ENCODE results near the gene CDH18. TPM values are rescaled to one million over a fixed set of nuclear protein-coding genes. Genes with fewer than 3 reads are reported as not detected.

CDH18 gene
- total RNA-seq, 2 experiments from 2014 or later: not detected

DNA sequence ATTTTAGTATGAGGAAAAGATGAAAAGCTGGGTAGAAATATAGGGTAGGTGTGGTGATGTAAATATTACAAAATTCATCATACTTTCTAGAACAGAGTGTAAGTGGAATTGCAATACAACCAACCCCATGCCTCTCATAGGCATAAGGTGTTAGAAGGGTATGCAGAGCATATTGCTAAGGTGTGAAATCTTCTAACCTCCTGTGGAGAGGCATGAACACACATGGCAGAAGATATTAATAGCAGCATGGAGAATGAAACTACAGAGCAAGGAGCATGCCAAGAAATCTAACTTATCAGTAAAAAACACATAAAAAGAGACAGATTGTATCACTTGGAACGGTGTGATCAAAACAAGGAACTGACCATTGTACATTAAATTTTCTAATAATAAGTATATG is 441.5 kb downstream of the CDH18 start:
- H3K36me3 Mint-ChIP-seq: no peaks in the 10 kb centered on the region
- H3K9me3 Mint-ChIP-seq (ENCODE audit: low read depth): peaks cover 11% of the 10 kb centered on the region
- CTCF ChIA-PET: no interaction called here
- no peak for DNase-seq
- no peaks in the 10 kb centered on the region for H3K4me1 Mint-ChIP-seq
- H3K27me3 Mint-ChIP-seq: no peaks in the 10 kb centered on the region
- no peak overlapping the region for H3K27ac Mint-ChIP-seq
- ATAC-seq: no peak
- no peak overlapping the region for H3K4me3 Mint-ChIP-seq

DNA sequence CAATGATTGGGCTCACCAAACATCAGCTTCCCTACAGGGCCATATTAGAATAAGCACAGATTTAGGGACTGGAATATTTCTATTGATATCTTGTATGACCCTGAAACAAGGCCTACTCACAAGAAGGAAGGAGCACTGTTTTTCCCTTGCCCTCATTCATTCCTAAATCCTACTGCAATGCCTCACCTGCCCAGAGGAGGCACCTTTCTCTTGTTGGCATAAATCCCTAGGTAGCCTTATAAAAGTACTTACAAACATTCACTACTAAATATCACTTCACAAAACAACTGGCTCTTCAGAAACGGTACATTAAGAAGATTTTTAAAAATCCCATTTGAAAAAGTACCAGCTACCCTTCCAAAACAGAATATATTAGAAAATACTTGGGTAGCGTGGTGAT is 449.4 kb downstream of the CDH18 start:
- no peaks in the 10 kb centered on the region for H3K27me3 Mint-ChIP-seq
- CTCF ChIA-PET: interaction anchor here (0.9 kb wide), 1 partner anchor 10 kb away, joined by 3 read pairs; no protein-coding TSS in a partner anchor
- H3K27ac Mint-ChIP-seq: no peak overlapping the region
- H3K36me3 Mint-ChIP-seq: no peaks in the 10 kb centered on the region
- DNase-seq (no peak), ATAC-seq (no peak)
- H3K4me1 Mint-ChIP-seq: no peaks in the 10 kb centered on the region
- peaks cover 6% of the 10 kb centered on the region for H3K9me3 Mint-ChIP-seq (ENCODE audit: low read depth)
- no peak overlapping the region for H3K4me3 Mint-ChIP-seq

DNA sequence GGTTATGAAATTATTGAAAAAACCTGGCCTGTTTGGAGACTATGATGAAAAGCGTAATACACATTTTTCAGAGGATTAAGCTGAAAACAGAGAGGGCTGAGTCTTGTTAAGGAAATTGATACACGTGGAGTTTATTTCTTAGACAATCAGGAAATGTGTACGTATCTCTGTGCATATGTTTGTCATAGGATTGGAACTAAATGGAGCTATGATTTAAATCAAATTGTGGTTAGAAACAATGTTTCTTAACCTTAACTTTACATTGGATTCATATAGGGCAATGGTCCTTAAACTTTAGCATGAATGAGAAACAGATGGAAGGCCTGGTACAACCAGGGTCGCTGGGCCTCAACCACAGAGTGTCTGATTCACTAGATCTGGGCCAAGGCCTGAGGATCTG is 451.6 kb downstream of the CDH18 start:
- DNase-seq (no peak), ATAC-seq (no peak)
- Mint-ChIP-seq H3K27ac (no peak overlapping the region), H3K27me3 (no peaks in the 10 kb centered on the region), H3K36me3 (no peaks in the 10 kb centered on the region), H3K9me3 (ENCODE audit: low read depth) (peaks cover 10% of the 10 kb centered on the region), H3K4me3 (no peak overlapping the region), H3K4me1 (no peaks in the 10 kb centered on the region)
- CTCF ChIA-PET: no interaction called here

DNA sequence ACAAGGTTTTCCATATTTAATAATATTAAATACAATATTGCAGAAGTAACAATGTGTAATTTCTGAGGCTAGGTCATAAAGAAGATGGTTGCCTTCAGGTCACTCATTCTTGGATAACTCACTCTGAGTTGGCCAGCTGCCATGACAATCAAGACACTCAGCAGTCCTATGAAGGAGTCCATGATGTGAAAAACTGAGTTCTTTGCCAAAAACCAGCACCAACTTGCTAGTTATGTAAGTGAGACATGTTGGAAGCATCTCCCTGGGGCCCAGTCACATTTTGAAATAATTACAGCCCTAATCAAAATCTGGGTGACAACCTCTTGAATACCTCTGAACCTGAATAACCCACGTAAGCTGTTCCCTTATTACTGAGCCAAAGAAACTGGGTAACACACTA is 453.2 kb downstream of the CDH18 start:
- Mint-ChIP-seq H3K9me3 (ENCODE audit: low read depth) (peaks cover 5% of the 10 kb centered on the region), H3K27ac (no peak overlapping the region), H3K27me3 (no peaks in the 10 kb centered on the region), H3K4me3 (no peak overlapping the region), H3K4me1 (no peaks in the 10 kb centered on the region), H3K36me3 (no peaks in the 10 kb centered on the region)
- ATAC-seq: no peak
- CTCF ChIA-PET: no interaction called here
- no peak for DNase-seq

DNA sequence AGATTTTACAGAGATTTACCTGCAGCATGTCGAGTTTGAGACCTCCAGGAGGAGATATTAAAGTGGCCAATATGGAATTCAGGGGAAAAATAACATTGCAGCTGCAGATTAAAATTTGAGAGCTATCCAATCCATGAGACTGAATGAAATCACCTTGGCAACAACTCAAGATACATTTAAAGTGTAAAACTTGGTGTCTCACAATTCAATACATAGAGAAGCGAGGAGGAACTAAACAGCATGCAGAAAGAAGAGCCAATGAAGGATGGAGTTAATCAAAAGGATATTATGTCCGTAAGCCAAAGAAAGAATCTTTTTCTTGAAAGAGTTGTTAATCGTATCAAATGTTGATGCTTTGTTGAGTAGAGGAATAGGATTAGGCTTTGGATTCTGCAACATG is 455.1 kb downstream of the CDH18 start:
- CTCF ChIA-PET: no interaction called here
- ATAC-seq: no peak
- no peaks in the 10 kb centered on the region for H3K4me1 Mint-ChIP-seq
- H3K36me3 Mint-ChIP-seq: no peaks in the 10 kb centered on the region
- peaks cover 5% of the 10 kb centered on the region for H3K9me3 Mint-ChIP-seq (ENCODE audit: low read depth)
- H3K4me3 Mint-ChIP-seq: no peak overlapping the region
- no peak for DNase-seq
- H3K27ac Mint-ChIP-seq: no peak overlapping the region
- H3K27me3 Mint-ChIP-seq: no peaks in the 10 kb centered on the region

DNA sequence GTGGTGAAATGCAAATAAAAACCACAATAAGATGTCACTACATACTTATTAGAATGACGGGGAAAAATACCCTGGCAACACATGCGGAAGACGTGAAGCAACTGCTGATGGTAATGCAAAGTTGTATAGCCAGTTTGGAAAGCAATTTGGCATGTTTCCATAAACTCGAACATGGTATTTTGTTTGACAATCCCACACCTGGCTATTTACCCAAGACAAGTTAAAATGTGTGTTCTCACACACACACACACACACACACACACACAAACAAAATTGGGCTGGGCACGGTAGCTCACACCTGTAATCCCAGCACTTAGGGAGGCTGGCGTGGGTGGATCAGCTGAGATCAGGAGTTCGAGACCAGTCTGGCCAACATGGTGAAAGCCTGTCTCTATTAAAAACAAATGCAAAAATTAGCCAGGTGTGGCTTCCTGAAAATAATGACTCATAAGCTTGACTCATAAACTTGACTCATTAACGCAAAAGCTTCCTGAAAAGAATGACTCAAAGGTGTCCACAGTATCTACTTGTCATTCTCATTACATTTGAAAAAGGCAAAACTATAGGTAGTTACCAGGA is 456.5 kb downstream of the CDH18 start:
- Mint-ChIP-seq H3K4me1 (no peaks in the 10 kb centered on the region), H3K36me3 (no peaks in the 10 kb centered on the region), H3K27ac (no peak overlapping the region), H3K4me3 (no peak overlapping the region), H3K27me3 (no peaks in the 10 kb centered on the region), H3K9me3 (ENCODE audit: low read depth) (peaks cover 5% of the 10 kb centered on the region)
- ATAC-seq (no peak), DNase-seq (no peak)
- CTCF ChIA-PET: no interaction called here

DNA sequence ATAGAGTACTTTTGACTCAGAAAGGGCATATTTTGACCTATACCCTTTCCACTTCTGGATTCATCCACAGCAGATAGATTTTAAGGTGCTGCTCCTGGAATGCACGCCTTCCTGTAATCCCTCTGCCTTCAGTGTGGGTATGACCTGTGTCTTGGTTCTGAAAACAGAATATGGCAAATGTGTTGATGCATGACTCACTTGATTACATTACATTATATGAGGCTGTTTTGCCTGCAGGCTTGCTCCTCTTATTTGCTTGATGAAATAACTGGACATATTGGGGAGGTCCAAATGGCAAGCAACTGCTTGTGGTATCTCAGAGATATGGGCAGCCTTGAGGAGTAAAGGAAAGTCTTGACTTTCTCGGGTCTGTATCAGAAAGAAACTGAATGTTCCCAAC is 468.6 kb downstream of the CDH18 start:
- H3K27me3 Mint-ChIP-seq: no peaks in the 10 kb centered on the region
- H3K4me1 Mint-ChIP-seq: no peaks in the 10 kb centered on the region
- H3K9me3 Mint-ChIP-seq (ENCODE audit: low read depth): peaks cover 5% of the 10 kb centered on the region
- H3K27ac Mint-ChIP-seq: no peak overlapping the region
- DNase-seq (no peak), ATAC-seq (no peak)
- no peak overlapping the region for H3K4me3 Mint-ChIP-seq
- H3K36me3 Mint-ChIP-seq: no peaks in the 10 kb centered on the region
- CTCF ChIA-PET: no interaction called here

DNA sequence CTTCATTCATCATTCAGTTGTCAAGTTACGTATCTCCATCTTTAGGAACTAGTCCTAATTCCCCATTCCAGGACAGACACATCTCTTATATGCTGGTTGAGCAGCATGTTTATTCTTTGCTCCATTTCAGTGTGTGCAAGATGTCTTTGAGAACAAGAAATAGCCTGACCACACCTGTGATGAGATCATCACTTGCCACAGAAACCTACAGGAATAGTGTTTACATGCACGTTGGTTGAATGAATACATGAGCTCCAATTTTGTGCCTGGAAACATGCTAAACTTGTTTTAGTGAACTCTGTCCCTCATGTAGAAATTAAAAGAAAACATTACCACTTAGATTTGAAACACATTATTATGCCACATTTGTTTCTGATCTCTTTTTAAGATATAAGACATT is 489.1 kb downstream of the CDH18 start:
- no peak overlapping the region for H3K27ac Mint-ChIP-seq
- no peak overlapping the region for H3K4me3 Mint-ChIP-seq
- peaks cover 3% of the 10 kb centered on the region for H3K9me3 Mint-ChIP-seq (ENCODE audit: low read depth)
- ATAC-seq (no peak), DNase-seq (no peak)
- H3K27me3 Mint-ChIP-seq: no peaks in the 10 kb centered on the region
- no peaks in the 10 kb centered on the region for H3K4me1 Mint-ChIP-seq
- CTCF ChIA-PET: no interaction called here
- no peaks in the 10 kb centered on the region for H3K36me3 Mint-ChIP-seq

DNA sequence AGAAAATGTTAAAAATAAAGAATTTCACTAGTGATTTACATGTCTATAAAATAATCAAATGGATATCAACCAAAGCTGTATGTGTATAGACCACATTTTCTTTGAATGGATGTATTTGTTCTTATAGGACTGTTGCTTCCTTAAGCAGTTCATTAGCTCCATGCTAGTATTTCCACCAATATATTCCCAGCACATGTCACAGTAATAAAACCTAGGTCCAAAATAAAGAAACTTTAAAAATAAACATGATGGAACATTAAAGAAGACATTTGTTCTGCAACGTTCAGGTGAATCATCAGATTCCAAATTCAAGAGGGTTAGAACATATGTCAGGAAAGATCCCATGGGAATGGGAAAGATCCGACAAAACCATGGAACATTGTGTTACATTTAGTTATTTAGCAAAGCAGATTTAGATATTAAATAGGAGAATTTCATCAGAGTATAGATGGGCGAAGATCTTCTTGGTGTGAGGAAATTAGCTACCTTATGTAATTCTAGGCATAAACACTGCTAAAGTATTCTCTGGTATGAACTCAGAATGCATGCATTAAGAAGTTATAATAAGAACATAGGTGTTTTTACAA is 490.7 kb downstream of the CDH18 start:
- ATAC-seq (no peak), DNase-seq (no peak)
- Mint-ChIP-seq H3K4me1 (no peaks in the 10 kb centered on the region), H3K27me3 (no peaks in the 10 kb centered on the region), H3K27ac (no peak overlapping the region), H3K4me3 (no peak overlapping the region), H3K36me3 (no peaks in the 10 kb centered on the region), H3K9me3 (ENCODE audit: low read depth) (peaks cover 3% of the 10 kb centered on the region)
- CTCF ChIA-PET: no interaction called here

DNA sequence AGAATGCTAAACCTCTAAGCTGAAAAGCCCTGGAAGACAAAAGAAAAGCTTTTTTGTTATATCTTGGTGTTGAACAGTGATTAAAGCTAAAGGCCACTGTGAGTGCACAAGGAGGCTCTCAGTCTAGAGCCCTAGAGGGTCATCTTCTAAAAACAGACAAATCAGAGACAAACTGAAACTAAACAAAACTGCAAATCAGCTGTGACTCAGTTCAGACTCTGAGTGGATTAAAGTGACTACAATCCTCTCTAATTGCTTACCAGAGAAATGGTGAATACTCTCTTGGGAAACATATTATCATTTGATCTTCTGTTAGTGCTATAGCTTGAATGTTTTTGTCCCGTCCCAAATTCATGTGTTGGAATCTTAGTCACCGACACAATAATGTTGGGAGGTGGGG is 491.9 kb downstream of the CDH18 start:
- ATAC-seq (no peak), DNase-seq (no peak)
- no peak overlapping the region for H3K27ac Mint-ChIP-seq
- H3K4me3 Mint-ChIP-seq: no peak overlapping the region
- H3K27me3 Mint-ChIP-seq: no peaks in the 10 kb centered on the region
- no peaks in the 10 kb centered on the region for H3K4me1 Mint-ChIP-seq
- CTCF ChIA-PET: no interaction called here
- H3K9me3 Mint-ChIP-seq (ENCODE audit: low read depth): peaks cover 2% of the 10 kb centered on the region
- H3K36me3 Mint-ChIP-seq: no peaks in the 10 kb centered on the region

DNA sequence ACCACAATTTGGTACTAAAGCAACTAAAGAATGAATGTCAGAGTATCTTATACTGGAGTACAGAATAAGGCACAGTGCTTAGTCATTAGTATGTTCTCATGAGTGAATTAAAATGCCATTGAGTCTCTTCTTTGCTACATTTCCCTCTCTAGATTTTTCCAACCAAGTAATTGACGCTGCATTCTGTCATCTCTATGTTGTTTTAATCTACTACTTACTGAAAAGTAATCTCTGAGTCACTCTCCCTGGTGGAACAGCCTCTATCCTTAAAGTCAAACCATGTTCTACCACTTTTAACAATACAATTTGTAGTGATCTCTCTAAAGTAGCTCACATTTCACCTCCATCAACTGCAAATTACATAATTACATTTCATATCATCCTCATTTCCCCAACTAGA is 495.1 kb downstream of the CDH18 start:
- Mint-ChIP-seq H3K4me3 (no peak overlapping the region), H3K4me1 (no peaks in the 10 kb centered on the region), H3K36me3 (no peaks in the 10 kb centered on the region), H3K27me3 (no peaks in the 10 kb centered on the region), H3K9me3 (ENCODE audit: low read depth) (peaks cover 6% of the 10 kb centered on the region), H3K27ac (no peak overlapping the region)
- DNase-seq (no peak), ATAC-seq (no peak)
- CTCF ChIA-PET: no interaction called here

DNA sequence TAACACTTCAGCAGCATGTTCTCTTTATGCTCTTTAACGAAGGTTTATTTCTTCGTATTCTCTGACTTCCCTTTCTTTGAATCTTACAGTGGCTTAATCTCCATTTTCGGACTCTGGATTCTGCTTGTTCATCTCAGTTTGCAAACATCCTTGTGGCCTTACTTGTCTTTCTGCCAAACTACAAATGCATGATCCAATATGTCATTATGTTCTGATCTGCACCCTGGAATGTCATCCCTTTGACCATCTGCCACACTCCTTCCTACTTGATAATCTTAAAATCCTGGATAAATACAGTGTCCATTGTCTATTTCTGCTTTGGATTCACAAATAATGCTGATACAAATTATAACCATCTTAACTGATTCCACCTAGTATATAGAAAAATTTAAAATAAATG is 499.2 kb downstream of the CDH18 start:
- CTCF ChIA-PET: no interaction called here
- Mint-ChIP-seq H3K4me1 (no peaks in the 10 kb centered on the region), H3K4me3 (no peak overlapping the region), H3K27ac (no peak overlapping the region), H3K36me3 (no peaks in the 10 kb centered on the region), H3K9me3 (ENCODE audit: low read depth) (peaks cover 11% of the 10 kb centered on the region), H3K27me3 (no peaks in the 10 kb centered on the region)
- ATAC-seq: no peak
- DNase-seq: no peak

DNA sequence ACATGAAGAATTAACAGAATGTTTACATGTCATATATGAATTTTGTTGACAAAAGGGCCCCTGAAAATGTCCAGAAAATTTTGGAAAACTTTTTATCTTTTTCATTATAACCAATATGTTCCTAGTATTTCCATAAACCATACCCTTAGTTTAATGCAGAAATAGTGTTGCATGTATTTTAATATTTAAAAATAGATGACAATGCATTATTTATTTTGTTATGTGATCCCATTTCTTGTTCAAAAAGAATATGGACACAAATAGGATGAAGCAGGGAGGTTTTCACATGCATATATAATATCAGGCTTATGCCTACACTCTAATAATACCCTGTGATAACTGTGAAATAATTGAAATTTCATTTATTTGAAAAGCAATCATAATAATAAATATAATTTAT is 500.5 kb downstream of the CDH18 start:
- Mint-ChIP-seq H3K36me3 (no peaks in the 10 kb centered on the region), H3K4me1 (no peaks in the 10 kb centered on the region), H3K4me3 (no peak overlapping the region), H3K27ac (no peak overlapping the region), H3K27me3 (no peaks in the 10 kb centered on the region), H3K9me3 (ENCODE audit: low read depth) (peaks cover 18% of the 10 kb centered on the region)
- CTCF ChIA-PET: no interaction called here
- no peak for DNase-seq
- no peak for ATAC-seq

DNA sequence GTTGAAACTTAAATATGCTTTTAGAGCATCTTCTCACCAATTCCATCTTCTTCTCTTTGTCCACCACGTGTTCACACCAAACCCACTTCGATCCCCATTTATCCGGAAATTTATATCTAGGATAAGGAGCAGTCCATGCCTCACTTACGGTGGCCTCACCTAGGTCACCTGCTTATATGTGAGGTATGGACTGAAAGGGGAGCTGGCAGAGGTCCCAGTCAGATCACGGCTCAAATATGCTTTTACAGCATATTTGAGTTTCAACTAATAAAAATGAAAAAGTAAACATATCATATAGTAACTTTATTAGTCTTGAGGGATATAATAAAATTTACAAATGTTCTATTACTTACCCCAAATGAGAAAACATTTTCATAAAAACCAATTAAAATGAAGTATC is 508.4 kb downstream of the CDH18 start:
- no peak overlapping the region for H3K27ac Mint-ChIP-seq
- ATAC-seq (no peak), DNase-seq (no peak)
- no peaks in the 10 kb centered on the region for H3K27me3 Mint-ChIP-seq
- CTCF ChIA-PET: no interaction called here
- peaks cover 20% of the 10 kb centered on the region for H3K9me3 Mint-ChIP-seq (ENCODE audit: low read depth)
- no peak overlapping the region for H3K4me3 Mint-ChIP-seq
- H3K36me3 Mint-ChIP-seq: no peaks in the 10 kb centered on the region
- no peaks in the 10 kb centered on the region for H3K4me1 Mint-ChIP-seq

DNA sequence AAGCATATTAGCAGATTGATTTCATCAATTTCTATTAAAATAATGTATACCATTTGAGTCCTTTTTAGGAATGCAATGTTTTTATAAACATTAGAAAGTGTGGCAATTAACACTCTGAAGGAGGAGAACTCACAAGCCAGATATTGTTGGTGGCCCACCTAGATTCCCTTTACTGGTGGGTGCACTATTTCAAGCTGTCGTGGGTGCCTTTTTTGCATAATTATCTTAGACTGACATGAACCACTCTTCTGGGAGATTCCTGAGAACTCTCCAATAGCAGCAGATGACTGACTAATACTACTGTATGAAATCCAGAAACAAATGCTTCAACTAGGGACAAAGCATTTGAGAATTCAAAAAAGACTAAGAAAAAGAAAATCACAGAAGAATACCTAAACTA is 526.0 kb downstream of the CDH18 start:
- no peaks in the 10 kb centered on the region for H3K27me3 Mint-ChIP-seq

More for the DNA sequence above, 526.0 kb downstream of the CDH18 start:
- ATAC-seq (no peak), DNase-seq (no peak)
- H3K36me3 Mint-ChIP-seq: no peaks in the 10 kb centered on the region
- H3K4me1 Mint-ChIP-seq: no peaks in the 10 kb centered on the region
- H3K9me3 Mint-ChIP-seq (ENCODE audit: low read depth): peaks cover 10% of the 10 kb centered on the region
- no peak overlapping the region for H3K4me3 Mint-ChIP-seq
- CTCF ChIA-PET: no interaction called here
- H3K27ac Mint-ChIP-seq: no peak overlapping the region
